ENCODE data around the gene ADCK2.
A peak's percentile ranks its signal among the peaks of the same experiment; 100 is the strongest.
"Not testable (repeated sequence)": the region's sequence is repeated elsewhere in the genome, so short reads cannot be mapped to it uniquely, and the experiment has no call there.

The ADCK2 gene

GRCh38 chr7:140640060-140640637 lies 32.6 kb upstream of the ADCK2 start:
- Histone ChIP-seq H3K4me3 (peak overlapping the region; percentile 70), H3K36me3 (replicated peaks) (no peaks in the 10 kb centered on the region), H3K27me3 (ENCODE audit: low read depth) (no peaks in the 10 kb centered on the region), H3K9me3 (no peaks in the 10 kb centered on the region), H3K4me1 (peaks cover 36% of the 10 kb centered on the region)
- in situ Hi-C loops (cut with MboI; ENCODE audit: low sequenced_read_pairs): no loop called here
- peak in 1 of 2 experiments; percentile 66 for DNase-seq (ENCODE audit: low spot score in 2 of 2)

- peak; percentile 74 to 91 for DNase-seq (ENCODE audit: low spot score in 2 of 2)
- Histone ChIP-seq H3K36me3 (replicated peaks) (no peaks in the 10 kb centered on the region), H3K4me3 (peak within 1 kb of the TSS; percentile 70), H3K27me3 (ENCODE audit: low read depth) (no peaks in the 10 kb centered on the region), H3K4me1 (peaks cover 30% of the 10 kb centered on the region), H3K9me3 (no peaks in the 10 kb centered on the region)
- in situ Hi-C loops (cut with MboI; ENCODE audit: low sequenced_read_pairs): no loop called here
These were observed 31.8 kb upstream of the ADCK2 start, which contains the start of gene DENND2A for GRCh38 chr7:140640727-140641523. DENND2A (minus strand) TSS chr7:140640813; CDS start chr7:140602397, 38,416 bp downstream.

DNA sequence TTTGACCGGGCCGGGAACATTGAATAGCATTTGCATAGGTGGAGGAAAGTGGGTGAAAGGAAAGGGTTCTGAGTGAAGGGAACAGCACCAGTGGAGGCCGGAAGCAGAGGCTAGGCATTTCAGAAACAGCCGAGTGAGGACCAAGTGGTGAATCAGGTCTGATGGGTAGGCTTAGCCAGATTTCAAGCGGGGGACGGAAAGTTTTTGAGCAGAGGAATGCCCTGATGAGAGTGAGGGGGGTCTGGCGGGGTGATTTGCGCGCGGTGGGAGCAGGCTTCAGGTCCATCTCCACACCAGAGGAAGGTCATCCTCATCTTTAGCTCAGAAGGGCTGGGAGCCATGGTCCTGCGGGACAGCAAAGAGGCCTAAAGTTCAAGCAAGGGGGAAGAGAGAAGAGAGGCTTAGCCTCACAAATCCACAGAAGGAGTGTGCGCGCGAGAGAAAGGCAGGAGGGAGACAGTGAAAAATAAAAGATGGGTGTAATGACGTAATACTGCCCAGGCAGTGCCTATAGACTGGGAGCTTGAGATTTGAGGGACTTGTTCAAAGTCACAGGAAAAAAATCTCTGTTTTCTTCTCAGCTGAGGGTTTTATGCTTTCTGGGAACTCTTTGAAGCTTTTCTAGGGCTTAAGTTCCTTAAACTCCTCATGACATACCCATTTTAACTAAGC lies 31.1 kb upstream of the ADCK2 start:
- peak overlapping the region; percentile 52 for H3K4me3 ChIP-seq
- DNase-seq (ENCODE audit: low spot score in 2 of 2): peak in 1 of 2 experiments; percentile 18

DNA sequence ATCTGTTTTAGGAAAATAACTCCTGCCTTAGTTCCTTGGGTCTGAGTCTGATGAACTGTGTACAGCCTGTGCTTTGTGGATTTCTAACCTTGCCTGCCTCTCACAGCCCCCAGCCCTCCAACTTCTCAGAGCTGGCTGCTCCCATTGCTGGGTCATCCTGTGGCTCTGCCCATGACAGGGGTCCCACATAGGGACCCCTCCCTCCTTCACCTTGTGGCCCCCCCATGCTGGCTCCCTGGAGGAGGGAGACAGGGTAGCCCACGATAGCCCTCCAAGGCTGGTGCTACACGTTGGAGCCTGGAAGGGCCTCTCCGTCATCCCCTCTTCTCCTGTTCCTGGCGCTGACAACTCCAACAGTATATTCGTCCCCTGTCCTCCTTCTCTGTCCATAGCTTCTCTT lies 29.3 kb upstream of the ADCK2 start:
- no peak overlapping the region for H3K4me3 ChIP-seq
- peaks cover 19% of the 10 kb centered on the region for H3K4me1 ChIP-seq
- in situ Hi-C loops (cut with MboI; ENCODE audit: low sequenced_read_pairs): no loop called here
- H3K9me3 ChIP-seq: no peaks in the 10 kb centered on the region
- DNase-seq (ENCODE audit: low spot score in 2 of 2): no peak
- H3K27me3 ChIP-seq (ENCODE audit: low read depth): no peaks in the 10 kb centered on the region
- no peaks in the 10 kb centered on the region for H3K36me3 ChIP-seq (replicated peaks)

More for the DNA sequence above, 31.1 kb upstream of the ADCK2 start:
- Histone ChIP-seq H3K36me3 (replicated peaks) (no peaks in the 10 kb centered on the region), H3K27me3 (ENCODE audit: low read depth) (no peaks in the 10 kb centered on the region), H3K9me3 (no peaks in the 10 kb centered on the region), H3K4me1 (peaks cover 26% of the 10 kb centered on the region)
- in situ Hi-C loops (cut with MboI; ENCODE audit: low sequenced_read_pairs): no loop called here

- not testable (repeated sequence) for DNase-seq (ENCODE audit: low spot score in 2 of 2); H3K4me3 ChIP-seq; H3K27me3 ChIP-seq (ENCODE audit: low read depth); H3K9me3 ChIP-seq; H3K36me3 ChIP-seq (replicated peaks)
- in situ Hi-C loops (cut with MboI; ENCODE audit: low sequenced_read_pairs): loop anchor here (5.0 kb wide), 1 partner anchor 122 kb away; no protein-coding TSS in a partner anchor
- peaks cover 13% of the 10 kb centered on the region for H3K4me1 ChIP-seq
These were observed 28.0 kb upstream of the ADCK2 start for GRCh38 chr7:140644761-140645160.

- H3K4me1 ChIP-seq: peaks cover 13% of the 10 kb centered on the region
- DNase-seq (ENCODE audit: low spot score in 2 of 2): peak in 1 of 2 experiments; percentile 69
- H3K36me3 ChIP-seq (replicated peaks): no peaks in the 10 kb centered on the region
- in situ Hi-C loops (cut with MboI; ENCODE audit: low sequenced_read_pairs): loop anchor here (5.0 kb wide), 1 partner anchor 123 kb away; no protein-coding TSS in a partner anchor
- H3K9me3 ChIP-seq: no peaks in the 10 kb centered on the region
- no peaks in the 10 kb centered on the region for H3K27me3 ChIP-seq (ENCODE audit: low read depth)
- no peak overlapping the region for H3K4me3 ChIP-seq
These were observed 27.4 kb upstream of the ADCK2 start for GRCh38 chr7:140645166-140645900.

- H3K4me3 ChIP-seq: no peak overlapping the region
- no peaks in the 10 kb centered on the region for H3K36me3 ChIP-seq (replicated peaks)
- in situ Hi-C loops (cut with MboI; ENCODE audit: low sequenced_read_pairs): loop anchor here (5.0 kb wide), 1 partner anchor 125 kb away; no protein-coding TSS in a partner anchor
- no peaks in the 10 kb centered on the region; the same call in 1 of the 2 replicates for H3K4me1 ChIP-seq
- peak; percentile 56 to 76 for DNase-seq (ENCODE audit: low spot score in 2 of 2)
- H3K9me3 ChIP-seq: no peaks in the 10 kb centered on the region
- no peaks in the 10 kb centered on the region for H3K27me3 ChIP-seq (ENCODE audit: low read depth)
These were observed 25.7 kb upstream of the ADCK2 start for GRCh38 chr7:140646931-140647647.

DNA sequence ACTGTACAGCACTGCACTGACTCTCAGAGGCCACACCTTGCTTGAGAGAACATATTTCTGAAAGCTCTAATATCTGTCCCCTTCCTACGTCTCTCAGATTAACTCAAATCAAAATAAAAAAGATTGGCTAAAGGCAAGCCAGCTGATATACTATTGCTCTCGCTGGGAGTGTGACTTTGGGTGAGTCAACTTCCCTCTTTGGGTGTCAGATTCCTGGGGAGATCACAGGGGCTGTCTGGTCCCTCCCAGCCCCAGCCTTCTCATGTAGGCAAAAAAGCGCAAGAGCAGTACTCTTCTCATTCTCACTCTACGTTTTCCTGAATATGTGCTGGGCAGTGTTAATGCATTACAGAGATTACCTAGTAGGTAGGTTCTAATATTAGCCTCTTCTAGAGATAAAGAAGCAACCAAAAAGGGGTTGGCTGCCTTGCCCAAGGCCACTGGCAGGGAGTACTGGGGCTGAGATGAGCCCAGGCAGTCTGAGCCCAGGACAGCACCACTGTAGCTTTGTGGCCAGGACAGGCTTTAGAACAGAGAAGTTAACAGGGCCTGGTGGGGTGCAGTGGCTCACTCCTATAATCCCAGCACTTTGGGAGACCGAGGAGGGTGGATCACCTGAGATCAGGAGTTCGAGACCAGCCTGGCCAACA lies 23.1 kb upstream of the ADCK2 start:
- H3K4me3 ChIP-seq: no peak overlapping the region
- peaks cover 4% of the 10 kb centered on the region for H3K4me1 ChIP-seq
- H3K27me3 ChIP-seq (ENCODE audit: low read depth): no peaks in the 10 kb centered on the region
- H3K36me3 ChIP-seq (replicated peaks): no peaks in the 10 kb centered on the region
- no peaks in the 10 kb centered on the region for H3K9me3 ChIP-seq
- no peak for DNase-seq (ENCODE audit: low spot score in 2 of 2)
- in situ Hi-C loops (cut with MboI; ENCODE audit: low sequenced_read_pairs): loop anchor here (5.0 kb wide), 1 partner anchor 127 kb away; no protein-coding TSS in a partner anchor

DNA sequence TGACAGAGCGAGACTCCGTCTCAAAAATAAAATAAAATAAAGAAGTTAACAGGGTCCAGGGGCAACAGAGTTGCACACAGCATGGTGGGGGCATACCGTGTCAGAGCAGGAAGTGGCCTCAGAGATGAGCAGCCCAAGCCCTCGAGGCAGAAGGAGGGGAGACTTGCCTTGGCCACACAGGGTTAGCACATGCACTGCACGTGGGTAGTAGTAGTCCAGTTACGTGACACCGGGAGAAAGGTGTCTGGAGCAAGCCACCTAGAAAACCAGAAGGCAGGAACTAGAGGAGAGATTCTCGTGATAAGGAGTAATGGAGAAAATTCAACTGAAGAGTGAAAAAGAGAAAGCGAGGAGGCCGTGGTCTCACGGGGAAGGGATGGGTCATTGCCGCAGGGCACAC lies 22.4 kb upstream of the ADCK2 start:
- peaks cover 4% of the 10 kb centered on the region for H3K4me1 ChIP-seq

GRCh38 chr7:140653319-140654108 lies 19.2 kb upstream of the ADCK2 start:
- in situ Hi-C loops (cut with MboI; ENCODE audit: low sequenced_read_pairs): no loop called here
- no peaks in the 10 kb centered on the region for H3K9me3 ChIP-seq
- H3K4me1 ChIP-seq: peaks cover 4% of the 10 kb centered on the region
- no peak overlapping the region for H3K4me3 ChIP-seq
- DNase-seq (ENCODE audit: low spot score in 2 of 2): peak; percentile 79 to 84
- peaks cover 3% of the 10 kb centered on the region; the same call in 1 of the 2 replicates for H3K27me3 ChIP-seq (ENCODE audit: low read depth)
- no peaks in the 10 kb centered on the region for H3K36me3 ChIP-seq (replicated peaks)

More for the DNA sequence above, 22.4 kb upstream of the ADCK2 start:
- no peaks in the 10 kb centered on the region for H3K27me3 ChIP-seq (ENCODE audit: low read depth)
- in situ Hi-C loops (cut with MboI; ENCODE audit: low sequenced_read_pairs): no loop called here
- no peak for DNase-seq (ENCODE audit: low spot score in 2 of 2)
- no peaks in the 10 kb centered on the region for H3K36me3 ChIP-seq (replicated peaks)
- no peaks in the 10 kb centered on the region for H3K9me3 ChIP-seq
- no peak overlapping the region for H3K4me3 ChIP-seq

DNA sequence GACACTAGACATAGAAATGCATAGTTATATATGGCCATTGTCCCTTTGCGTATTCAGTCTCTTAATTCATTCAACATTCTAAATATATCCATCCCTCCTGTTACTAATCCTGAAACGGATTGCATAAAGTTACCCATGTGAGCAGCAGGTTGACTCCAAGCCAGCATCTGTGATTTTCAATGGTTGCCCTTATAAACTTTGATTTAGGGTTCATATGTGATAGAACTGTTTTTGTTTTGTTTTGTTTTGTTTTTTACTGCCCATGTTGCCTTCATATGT lies 18.7 kb upstream of the ADCK2 start:
- H3K9me3 ChIP-seq: no peaks in the 10 kb centered on the region
- H3K36me3 ChIP-seq (replicated peaks): no peaks in the 10 kb centered on the region
- in situ Hi-C loops (cut with MboI; ENCODE audit: low sequenced_read_pairs): no loop called here
- DNase-seq (ENCODE audit: low spot score in 2 of 2): no peak
- peaks cover 3% of the 10 kb centered on the region; the same call in 1 of the 2 replicates for H3K27me3 ChIP-seq (ENCODE audit: low read depth)
- peaks cover 4% of the 10 kb centered on the region for H3K4me1 ChIP-seq
- H3K4me3 ChIP-seq: no peak overlapping the region

DNA sequence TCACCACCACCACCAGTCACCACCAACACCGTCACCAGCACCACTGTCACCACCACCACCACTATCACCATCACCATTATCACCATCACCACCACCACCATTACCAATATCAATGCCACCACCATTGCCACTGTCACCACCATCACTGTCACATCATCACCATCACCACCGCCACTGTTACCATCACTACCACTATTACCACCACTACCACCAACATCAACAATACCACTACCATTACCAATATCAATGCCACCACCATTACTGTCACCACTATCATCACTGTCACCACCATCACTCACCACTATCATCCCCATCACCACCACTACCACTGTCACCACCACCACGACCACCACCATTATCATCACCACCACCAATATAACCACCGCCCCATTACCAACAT lies 18.1 kb upstream of the ADCK2 start:
- no peaks in the 10 kb centered on the region for H3K9me3 ChIP-seq
- in situ Hi-C loops (cut with MboI; ENCODE audit: low sequenced_read_pairs): no loop called here
- DNase-seq (ENCODE audit: low spot score in 2 of 2): no peak
- H3K4me1 ChIP-seq: peaks cover 4% of the 10 kb centered on the region
- H3K36me3 ChIP-seq (replicated peaks): no peaks in the 10 kb centered on the region
- no peak overlapping the region for H3K4me3 ChIP-seq
- H3K27me3 ChIP-seq (ENCODE audit: low read depth): peaks cover 3% of the 10 kb centered on the region; the same call in 1 of the 2 replicates

All from HAP-1 (cell line).